Measurements from ENCODE around the gene GABRP. TPM values are rescaled to one million over a fixed set of nuclear protein-coding genes. Genes with fewer than 3 reads are reported as not detected.

The GABRP gene
- total RNA-seq, 1 donor from 2014 or later, result 0.45 TPM

GRCh38 chr5:170860415-170860814, 76.9 kb downstream of the GABRP start:
- ATAC-seq, result no peak
- DNase-seq (ENCODE audit: low spot score), result no peak

GRCh38 chr5:170860818-170861666, 77.5 kb downstream of the GABRP start:
- ATAC-seq, result no peak
- DNase-seq (ENCODE audit: low spot score), result no peak

GRCh38 chr5:170861667-170861916, 78.1 kb downstream of the GABRP start:
- ATAC-seq, result no peak

GRCh38 chr5:170861917-170862766, 78.6 kb downstream of the GABRP start, which contains the start of gene RANBP17:
Gene RANBP17, plus strand, starts transcription at chr5:170862018.
- ATAC-seq (peak; percentile 89), DNase-seq (ENCODE audit: low spot score) (peak; percentile 60)

More at GRCh38 chr5:170861667-170861916, 78.1 kb downstream of the GABRP start:
- no peak for DNase-seq (ENCODE audit: low spot score)

GRCh38 chr5:170863646-170864045, 80.1 kb downstream of the GABRP start:
- DNase-seq (ENCODE audit: low spot score) (no peak), ATAC-seq (no peak)

Other genes starting within 250 kb of the GABRP start
- gene RANBP17, start 78.3 kb downstream of the GABRP start, total RNA-seq, result 3.0 TPM